Neural cell (in vitro differentiated cells): Measurements from ENCODE around the gene PUS7. TPM values are rescaled to one million over a fixed set of nuclear protein-coding genes. Genes with fewer than 3 reads are reported as not detected.

Source experiments
- H2AFZ ChIP-seq: fragments of 200-600, 300-800 bp; sonication (generic), shearing (Covaris generic); 2 replicates; pipeline ENCODE4 v1.6.0; 2014; ENCODE audit warnings: low read depth, mild to moderate bottlenecking, antibody characterized with exemption, low read length, moderate library complexity
- H3F3A ChIP-seq: fragments of 200-600 bp; shearing (Covaris generic); 2 replicates; pipeline ENCODE4 v1.6.1; 2016; ENCODE audit warnings: mild to moderate bottlenecking, moderate library complexity, mixed read lengths, antibody characterized with exemption, low read length; ENCODE audit not compliant: insufficient read depth, poor library complexity, severe bottlenecking
- H3K27ac ChIP-seq: fragments of 200-600, 300-800 bp; sonication (generic), shearing (Covaris generic); 2 replicates; pipeline ENCODE4 v1.5.1; 2014; ENCODE audit warnings: mild to moderate bottlenecking, low read length, moderate library complexity
- H3K27me3 ChIP-seq: fragments of 300-800, 200-600 bp; sonication (generic), shearing (Covaris generic); 2 replicates; pipeline ENCODE4 v1.6.0; 2014; ENCODE audit warnings: mild to moderate bottlenecking, low read depth, low read length, moderate library complexity; ENCODE audit not compliant: insufficient read depth
- H3K36me3 ChIP-seq: fragments of 300-800, 200-600 bp; sonication (generic), shearing (Covaris generic); 2 replicates; pipeline ENCODE4 v1.5.1; 2014; ENCODE audit warnings: mild to moderate bottlenecking, antibody characterized with exemption, low read length, moderate library complexity; ENCODE audit not compliant: insufficient read depth
- H3K4me2 ChIP-seq: fragments of 300-800, 200-600 bp; sonication (generic), shearing (Covaris generic); 2 replicates; pipeline ENCODE4 v1.6.0; 2014; ENCODE audit warnings: mild to moderate bottlenecking, low read length
- H3K4me3 ChIP-seq: fragments of 300-800, 200-600 bp; sonication (generic), shearing (Covaris generic); 2 replicates; pipeline ENCODE4 v1.5.1; 2014; ENCODE audit warnings: mild to moderate bottlenecking, low read length, moderate library complexity
- H3K79me2 ChIP-seq: fragments of 200-600 bp; shearing (Covaris generic); replicated peaks from 2 replicates; pipeline ENCODE4 v1.6.0; 2014; ENCODE audit warnings: mild to moderate bottlenecking, low read length, moderate library complexity; ENCODE audit not compliant: insufficient read depth
- H3K9ac ChIP-seq: fragments of 300-800, 200-600 bp; sonication (generic), shearing (Covaris generic); 2 replicates; pipeline ENCODE4 v1.6.1; 2016; ENCODE audit warnings: mild to moderate bottlenecking, low read length, mixed read lengths
- H3K9me2 ChIP-seq: fragments of 200-600 bp; shearing (Covaris generic); 2 replicates; pipeline ENCODE4 v1.6.1; 2016; ENCODE audit warnings: mild to moderate bottlenecking, low read length, mixed read lengths; ENCODE audit not compliant: insufficient read depth
- H3K9me3 ChIP-seq: fragments of 200-600, 300-800 bp; sonication (generic), shearing (Covaris generic); 2 replicates; pipeline ENCODE4 v1.6.1; 2016; ENCODE audit warnings: mild to moderate bottlenecking, mixed run types, low read length, moderate library complexity, mixed read lengths
- H4K20me1 ChIP-seq: fragments of 200-600 bp; shearing (Covaris generic); 2 replicates; pipeline ENCODE4 v1.6.1; 2016; ENCODE audit warnings: mild to moderate bottlenecking, mixed run types; ENCODE audit not compliant: insufficient read depth
- CTCF ChIP-seq: fragments of 450-650 bp; IDR thresholded peaks from 2 replicates; pipeline ENCODE4 v1.5.1; 2014; ENCODE audit warnings: antibody characterized with exemption, mild to moderate bottlenecking, moderate library complexity; ENCODE audit not compliant: poor library complexity, severe bottlenecking
- EP300 ChIP-seq: fragments of 450-650 bp; conservative IDR thresholded peaks from 2 replicates; pipeline ENCODE4 v1.6.1; 2014; ENCODE audit warnings: antibody characterized with exemption, mild to moderate bottlenecking, moderate library complexity; ENCODE audit not compliant: poor library complexity, severe bottlenecking
- EZH2 ChIP-seq: fragments of 200-600, 300-800 bp; shearing (Covaris generic), sonication (generic); IDR thresholded peaks from 2 replicates; pipeline ENCODE4 v1.6.1; 2014; ENCODE audit warnings: antibody characterized with exemption, low read length, borderline replicate concordance, mild to moderate bottlenecking; ENCODE audit not compliant: insufficient read depth, poor library complexity, severe bottlenecking
- MXI1 ChIP-seq: fragments of 450-650 bp; conservative IDR thresholded peaks from 2 replicates; pipeline ENCODE4 v1.6.1; 2014; ENCODE audit warnings: antibody characterized with exemption, mild to moderate bottlenecking; ENCODE audit not compliant: poor library complexity, severe bottlenecking
- POLR2AphosphoS5 ChIP-seq: IDR thresholded peaks from 2 replicates; pipeline ENCODE4 v1.6.1; 2012
- RAD21 ChIP-seq: fragments of 450-650 bp; conservative IDR thresholded peaks from 2 replicates; pipeline ENCODE4 v1.6.1; 2014; ENCODE audit warnings: antibody characterized with exemption, mild to moderate bottlenecking, moderate library complexity
- REST ChIP-seq: IDR thresholded peaks from 2 replicates; pipeline ENCODE4 v1.6.1; 2012; ENCODE audit warnings: borderline replicate concordance
- SMC3 ChIP-seq: fragments of 450-650 bp; conservative IDR thresholded peaks from 2 replicates; pipeline ENCODE4 v1.6.1; 2014; ENCODE audit warnings: antibody characterized with exemption, mild to moderate bottlenecking, moderate library complexity; ENCODE audit not compliant: poor library complexity
- TAF1 ChIP-seq: IDR thresholded peaks from 2 replicates; pipeline ENCODE4 v1.6.1; 2012; ENCODE audit warnings: low read depth
- polyA plus RNA-seq: library from polyadenylated mRNA; depleted of rRNA; stranded (reverse); fragments of >200 nt; gene quantifications from 2 replicates; pipeline ENCODE4 v1.2.3, GENCODE V29; 2014

The PUS7 gene
- polyA plus RNA-seq, 1 donor from 2014 or later = 7.5 TPM

GRCh38 chr7:105454921-105455320 is 67.2 kb downstream of the PUS7 start:
- H2AFZ ChIP-seq = no peak overlapping the region
- TF ChIP-seq TAF1 (no peak), POLR2AphosphoS5 (no peak), EP300 (no peak), RAD21 (no peak), MXI1 (no peak), CTCF (no peak), REST (no peak), EZH2 (no peak), SMC3 (no peak)
- no peaks in the 10 kb centered on the region for H3K79me2 ChIP-seq
- no peaks in the 10 kb centered on the region for H3K9me2 ChIP-seq
- H3K27ac ChIP-seq = no peak overlapping the region
- no peaks in the 10 kb centered on the region for H3F3A ChIP-seq
- no peaks in the 10 kb centered on the region for H3K27me3 ChIP-seq
- H3K9ac ChIP-seq = no peak overlapping the region
- H3K36me3 ChIP-seq = no peaks in the 10 kb centered on the region
- no peaks in the 10 kb centered on the region for H4K20me1 ChIP-seq
- no peaks in the 10 kb centered on the region for H3K9me3 ChIP-seq
- no peak overlapping the region for H3K4me2 ChIP-seq
- H3K4me3 ChIP-seq = no peak overlapping the region

GRCh38 chr7:105454095-105454747 is 67.8 kb downstream of the PUS7 start:
- no peak overlapping the region for H2AFZ ChIP-seq

More at GRCh38 chr7:105454095-105454747, 67.8 kb downstream of the PUS7 start:
- Histone ChIP-seq H3K27me3 (no peaks in the 10 kb centered on the region), H3K9ac (no peak overlapping the region), H3K79me2 (no peaks in the 10 kb centered on the region), H3K36me3 (no peaks in the 10 kb centered on the region), H3K27ac (no peak overlapping the region), H3K4me2 (no peak overlapping the region), H3K9me2 (no peaks in the 10 kb centered on the region), H3K9me3 (no peaks in the 10 kb centered on the region), H4K20me1 (no peaks in the 10 kb centered on the region), H3K4me3 (no peak overlapping the region), H3F3A (no peaks in the 10 kb centered on the region)
- TF ChIP-seq CTCF = no peak
- no peak for TF ChIP-seq RAD21
- no peak for TF ChIP-seq EP300
- TF ChIP-seq POLR2AphosphoS5 = no peak
- TF ChIP-seq MXI1 = no peak
- TF ChIP-seq REST = no peak
- TF ChIP-seq TAF1 = no peak
- no peak for TF ChIP-seq SMC3
- TF ChIP-seq EZH2 = no peak
